Glutamatergic neuron (in vitro differentiated cells): ENCODE measurements around the gene MAJIN. TPM values are rescaled to one million over a fixed set of nuclear protein-coding genes. Genes with fewer than 3 reads are reported as not detected.

Experiments
- DNase-seq: peaks from one replicate; pipeline ENCODE4 v3.0.0; 2022
- H3K27ac Mint-ChIP-seq: one replicate; pipeline ENCODE4 v1.8.0; 2020; ENCODE audit warnings: mild to moderate bottlenecking, mixed read lengths, inconsistent platforms; ENCODE audit not compliant: unreplicated experiment
- H3K27me3 Mint-ChIP-seq: one replicate; pipeline ENCODE4 v1.8.0; 2020; ENCODE audit warnings: mild to moderate bottlenecking, moderate library complexity, mixed read lengths, inconsistent platforms; ENCODE audit not compliant: unreplicated experiment
- H3K36me3 Mint-ChIP-seq: one replicate; pipeline ENCODE4 v1.8.0; 2020; ENCODE audit warnings: mild to moderate bottlenecking, mixed read lengths, inconsistent platforms; ENCODE audit not compliant: unreplicated experiment
- H3K4me1 Mint-ChIP-seq: one replicate; pipeline ENCODE4 v1.8.0; 2020; ENCODE audit warnings: mild to moderate bottlenecking, low read depth, mixed read lengths, inconsistent platforms; ENCODE audit not compliant: unreplicated experiment
- H3K4me3 Mint-ChIP-seq: one replicate; pipeline ENCODE4 v1.8.0; 2020; ENCODE audit warnings: mild to moderate bottlenecking, mixed read lengths, inconsistent platforms; ENCODE audit not compliant: unreplicated experiment
- H3K9me3 Mint-ChIP-seq: one replicate; pipeline ENCODE4 v1.8.0; 2020; ENCODE audit warnings: mild to moderate bottlenecking, moderate library complexity, mixed read lengths, inconsistent platforms; ENCODE audit not compliant: unreplicated experiment
- CTCF ChIP-seq: fragments of 200-600 bp; sonication (generic); IDR thresholded peaks from one replicate; pipeline ENCODE4 v1.5.0; 2021; ENCODE audit not compliant: partially characterized antibody, unreplicated experiment
- microRNA-seq: library from miRNA; unstranded; fragments of <30 nt; microRNA quantifications from one replicate; pipeline ENCODE4, GENCODE V29; 2020; ENCODE audit not compliant: unreplicated experiment
- total RNA-seq: library from RNA; stranded (reverse); fragmentation: NEBNext Ultra II Directional; extraction: Animal tissue kit (Norgen Biotek cat#: 25700); gene quantifications from one replicate; pipeline ENCODE4 v1.2.1, GENCODE V29; 2021; ENCODE audit not compliant: unreplicated experiment

Gene MAJIN
- total RNA-seq, 1 donor from 2014 or later = not detected

- Mint-ChIP-seq H3K36me3 (no peaks in the 10 kb centered on the region), H3K27ac (no peak overlapping the region), H3K9me3 (no peaks in the 10 kb centered on the region), H3K27me3 (peaks cover 2% of the 10 kb centered on the region), H3K4me3 (no peak overlapping the region), H3K4me1 (peaks cover 18% of the 10 kb centered on the region)
- DNase-seq = no peak
- no peak for TF ChIP-seq CTCF
Measured at GRCh38 chr11:64888729-64889511, 83.0 kb downstream of the MAJIN start.

- DNase-seq = no peak
- peaks cover 18% of the 10 kb centered on the region for H3K4me1 Mint-ChIP-seq
- no peak for TF ChIP-seq CTCF
- no peaks in the 10 kb centered on the region for H3K36me3 Mint-ChIP-seq
- no peak overlapping the region for H3K4me3 Mint-ChIP-seq
- H3K27me3 Mint-ChIP-seq = peaks cover 2% of the 10 kb centered on the region
- no peak overlapping the region for H3K27ac Mint-ChIP-seq
- no peaks in the 10 kb centered on the region for H3K9me3 Mint-ChIP-seq
Measured at GRCh38 chr11:64888406-64888728, 83.5 kb downstream of the MAJIN start.

Small RNA genes lying within 50 kb of the gene (microRNA-seq; reads per million reads assigned to microRNA genes)
- gene MIR6749 (0.41 reads per million), gene MIR6750 (5.7 reads per million, percentile 35 among the genes with 10 or more reads in this experiment), gene MIR6879 (4.5 reads per million, percentile 30 among the genes with 10 or more reads in this experiment)

Other genes with a start within 250 kb of the MAJIN start
- 50.4 TPM for gene NRXN2, start 248.9 kb downstream of the MAJIN start, total RNA-seq
- gene RASGRP2, start 228.0 kb downstream of the MAJIN start, total RNA-seq = 2.9 TPM
- gene PYGM, start 212.1 kb downstream of the MAJIN start, total RNA-seq = 5.5 TPM
- gene SF1, start 193.6 kb downstream of the MAJIN start, total RNA-seq = 415 TPM
- gene MAP4K2, start 168.9 kb downstream of the MAJIN start, total RNA-seq = 15.9 TPM
- gene MEN1, start 161.6 kb downstream of the MAJIN start, total RNA-seq = 39.7 TPM
- gene CDC42BPG, start 127.5 kb downstream of the MAJIN start, total RNA-seq = 2.3 TPM
- 114 TPM for gene EHD1, start 93.5 kb downstream of the MAJIN start, total RNA-seq
- 25.9 TPM for gene ATG2A, start 54.9 kb downstream of the MAJIN start, total RNA-seq
- 148 TPM for gene PPP2R5B, start 47.4 kb downstream of the MAJIN start, total RNA-seq
- not detected for gene GPHA2, start 36.2 kb downstream of the MAJIN start, total RNA-seq
- not detected for gene BATF2, start 24.9 kb upstream of the MAJIN start, total RNA-seq
- gene ARL2, start 42.1 kb upstream of the MAJIN start, total RNA-seq = 68.4 TPM
- gene SNX15, start 55.3 kb upstream of the MAJIN start, total RNA-seq = 40.4 TPM
- gene SAC3D1, start 69.1 kb upstream of the MAJIN start, total RNA-seq = 14.4 TPM
- gene NAALADL1, start 86.4 kb upstream of the MAJIN start, total RNA-seq = 1.6 TPM
- 7.7 TPM for gene CDCA5, start 111.9 kb upstream of the MAJIN start, total RNA-seq
- gene ZFPL1, start 112.1 kb upstream of the MAJIN start, total RNA-seq = 33.9 TPM
- gene VPS51, start 124.1 kb upstream of the MAJIN start, total RNA-seq = 105 TPM
- 241 TPM for gene TM7SF2, start 139.8 kb upstream of the MAJIN start, total RNA-seq
- 4.1 TPM for gene ZNHIT2, start 145.6 kb upstream of the MAJIN start, total RNA-seq
- 560 TPM for gene FAU, start 150.0 kb upstream of the MAJIN start, total RNA-seq
- 32.9 TPM for gene MRPL49, start 150.2 kb upstream of the MAJIN start, total RNA-seq
- gene SYVN1, start 162.4 kb upstream of the MAJIN start, total RNA-seq = 54.7 TPM
- gene SPDYC, start 198.1 kb upstream of the MAJIN start, total RNA-seq = not detected
- gene CAPN1, start 209.8 kb upstream of the MAJIN start, total RNA-seq = 234 TPM